ENCODE measurements around the gene DHRS12.

The DHRS12 gene

DNA sequence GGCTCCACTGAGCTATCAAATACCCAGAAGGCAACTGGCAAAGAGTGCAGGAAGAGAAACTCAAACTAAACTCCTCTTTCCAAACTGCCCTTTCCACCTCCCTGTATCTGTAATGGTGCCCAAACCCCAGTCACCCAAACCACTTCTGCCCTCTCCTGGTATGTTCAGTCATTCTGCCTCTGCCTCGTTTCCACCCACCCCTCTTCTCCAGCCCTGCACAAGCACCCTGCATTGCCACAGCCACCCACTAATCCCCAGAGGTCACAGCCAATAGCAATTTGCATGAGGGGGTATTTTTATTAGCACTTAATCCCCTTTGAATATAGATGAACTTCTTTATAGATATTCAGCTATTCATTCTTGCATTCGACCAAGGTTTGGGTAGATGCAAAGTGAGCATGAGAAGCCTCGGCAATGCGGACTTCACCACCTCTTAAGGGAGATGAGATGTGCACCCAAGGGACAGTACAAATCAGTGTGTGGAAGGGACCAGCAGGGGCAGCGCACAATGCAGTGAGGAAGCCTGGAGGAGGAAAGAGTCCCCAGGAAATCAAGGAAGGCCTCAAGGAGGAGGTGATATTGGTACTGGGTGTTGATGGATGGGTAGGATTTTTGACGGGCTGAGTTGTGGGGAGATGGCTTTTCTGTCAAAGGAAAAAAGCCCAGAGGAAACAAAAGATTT lies 28.6 kb upstream of the DHRS12 start:
- H3K9me3 ChIP-seq = no peaks in the 10 kb centered on the region
- H3K27ac ChIP-seq = peak overlapping the region; percentile 97
- no peaks in the 10 kb centered on the region for H3K27me3 ChIP-seq
- peaks cover 100% of the 10 kb centered on the region in 2 experiments for H3K4me1 ChIP-seq (ENCODE audit: control insufficient read depth in 1 of 2, insufficient read depth in 1 of 2, low read depth in 1 of 2, low read length in 1 of 2)
- peaks cover 3% of the 10 kb centered on the region for H3K36me3 ChIP-seq
- no peak overlapping the region for H3K4me3 ChIP-seq (ENCODE audit: low read depth in 1 of 2, low read length in 1 of 2)
- TF ChIP-seq, protein P1, sequence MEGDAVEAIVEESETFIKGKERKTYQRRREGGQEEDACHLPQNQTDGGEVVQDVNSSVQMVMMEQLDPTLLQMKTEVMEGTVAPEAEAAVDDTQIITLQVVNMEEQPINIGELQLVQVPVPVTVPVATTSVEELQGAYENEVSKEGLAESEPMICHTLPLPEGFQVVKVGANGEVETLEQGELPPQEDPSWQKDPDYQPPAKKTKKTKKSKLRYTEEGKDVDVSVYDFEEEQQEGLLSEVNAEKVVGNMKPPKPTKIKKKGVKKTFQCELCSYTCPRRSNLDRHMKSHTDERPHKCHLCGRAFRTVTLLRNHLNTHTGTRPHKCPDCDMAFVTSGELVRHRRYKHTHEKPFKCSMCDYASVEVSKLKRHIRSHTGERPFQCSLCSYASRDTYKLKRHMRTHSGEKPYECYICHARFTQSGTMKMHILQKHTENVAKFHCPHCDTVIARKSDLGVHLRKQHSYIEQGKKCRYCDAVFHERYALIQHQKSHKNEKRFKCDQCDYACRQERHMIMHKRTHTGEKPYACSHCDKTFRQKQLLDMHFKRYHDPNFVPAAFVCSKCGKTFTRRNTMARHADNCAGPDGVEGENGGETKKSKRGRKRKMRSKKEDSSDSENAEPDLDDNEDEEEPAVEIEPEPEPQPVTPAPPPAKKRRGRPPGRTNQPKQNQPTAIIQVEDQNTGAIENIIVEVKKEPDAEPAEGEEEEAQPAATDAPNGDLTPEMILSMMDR (IDR thresholded peaks at IDR 0.05) = peak; percentile 71

DNA sequence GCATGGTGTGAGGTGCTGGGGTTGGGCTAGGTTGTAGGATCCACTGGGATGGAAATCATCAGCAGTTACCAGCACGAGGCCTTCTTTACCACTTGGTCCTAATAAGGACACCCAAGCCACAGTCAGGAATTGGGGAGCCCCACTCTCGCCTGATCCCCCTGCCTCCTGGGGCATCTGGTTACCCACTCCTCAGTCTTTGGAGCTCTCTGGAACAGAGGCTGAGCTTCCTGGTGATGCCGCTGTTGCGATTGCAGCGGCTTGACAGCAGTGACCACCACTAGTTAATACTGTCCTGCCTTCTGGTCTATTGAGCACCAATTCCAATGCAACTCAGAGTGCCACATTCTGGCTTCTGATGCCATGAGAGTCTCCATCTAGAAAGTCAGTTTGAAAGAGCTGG lies 27.6 kb upstream of the DHRS12 start:
- Histone ChIP-seq H3K4me3 (ENCODE audit: low read depth in 1 of 2, low read length in 1 of 2) (no peak overlapping the region), H3K27ac (peak overlapping the region; percentile 97), H3K27me3 (no peaks in the 10 kb centered on the region), H3K36me3 (peaks cover 3% of the 10 kb centered on the region), H3K9me3 (no peaks in the 10 kb centered on the region), H3K4me1 (ENCODE audit: control insufficient read depth in 1 of 2, insufficient read depth in 1 of 2, low read depth in 1 of 2, low read length in 1 of 2) (peaks cover 100% of the 10 kb centered on the region in 2 experiments)
- TF ChIP-seq, protein P1 (IDR thresholded peaks at IDR 0.05) = no peak

DNA sequence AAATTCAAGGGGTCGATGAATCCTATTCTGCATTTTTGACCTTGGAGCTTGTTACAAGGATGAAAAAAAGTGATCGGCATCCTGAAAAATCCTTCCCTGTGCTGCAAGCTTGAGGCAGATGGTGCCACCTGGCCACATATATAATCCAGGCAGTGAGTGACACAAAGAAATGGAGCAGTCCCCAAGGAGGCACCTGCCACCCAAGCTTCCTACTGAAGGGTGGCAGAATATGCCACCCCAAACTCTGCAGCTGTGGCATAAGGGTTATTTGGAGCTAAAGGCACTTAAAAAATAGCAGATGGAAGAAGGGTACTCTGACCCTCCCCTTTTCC lies 25.6 kb upstream of the DHRS12 start:
- Histone ChIP-seq H3K27ac (peak overlapping the region; percentile 97), H3K4me1 (ENCODE audit: control insufficient read depth in 1 of 2, insufficient read depth in 1 of 2, low read depth in 1 of 2, low read length in 1 of 2) (peaks cover 100% of the 10 kb centered on the region in 2 experiments)

DNA sequence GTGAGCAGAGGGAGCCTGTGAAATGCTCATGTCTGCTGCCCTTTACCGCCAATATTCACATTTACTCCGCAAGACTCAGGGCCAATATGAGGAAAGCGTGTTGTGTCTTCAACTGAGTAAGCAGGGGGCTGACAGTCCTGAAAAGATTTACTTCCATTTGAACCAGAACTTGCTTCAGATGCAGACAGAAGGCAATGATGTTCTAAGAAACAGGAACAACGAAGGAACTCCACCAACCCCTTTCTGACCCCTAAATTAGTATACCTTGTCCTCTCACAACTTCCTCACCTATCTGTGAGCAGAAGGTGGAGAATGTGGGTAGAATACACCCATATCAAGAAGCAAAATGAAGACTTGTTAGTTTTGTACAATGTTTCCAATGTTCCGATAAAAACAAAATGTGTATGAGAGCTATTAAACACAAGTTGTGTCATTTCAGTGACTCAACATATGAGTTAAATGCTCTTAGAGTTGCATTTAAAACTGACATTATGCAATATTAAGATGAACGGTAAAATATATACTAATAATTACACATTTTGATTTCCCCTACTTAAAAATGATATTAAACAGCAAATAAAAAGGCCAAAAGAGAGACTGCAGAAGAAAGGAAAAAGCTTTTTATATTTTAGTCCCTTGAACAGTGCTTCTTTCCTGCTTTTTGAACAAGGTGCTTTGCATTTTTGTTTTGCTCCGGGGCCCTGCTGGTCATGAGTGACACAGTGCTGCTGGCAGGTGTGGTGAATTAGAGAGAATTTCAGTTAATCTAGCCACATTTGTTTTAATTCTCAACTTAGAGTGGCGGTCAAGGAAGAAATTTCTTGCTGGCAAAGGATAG lies 25.0 kb upstream of the DHRS12 start:
- H3K36me3 ChIP-seq = no peaks in the 10 kb centered on the region
- H3K9me3 ChIP-seq = no peaks in the 10 kb centered on the region
- H3K27ac ChIP-seq = peak overlapping the region; percentile 97
- no peaks in the 10 kb centered on the region for H3K27me3 ChIP-seq
- TF ChIP-seq, protein P1 (IDR thresholded peaks at IDR 0.05) = no peak
- peak overlapping the region; percentile 10 to 26 for H3K4me3 ChIP-seq (ENCODE audit: low read depth in 1 of 2, low read length in 1 of 2)
- peaks cover 100% of the 10 kb centered on the region in 2 experiments for H3K4me1 ChIP-seq (ENCODE audit: control insufficient read depth in 1 of 2, insufficient read depth in 1 of 2, low read depth in 1 of 2, low read length in 1 of 2)

More for the DNA sequence above, 25.6 kb upstream of the DHRS12 start:
- H3K4me3 ChIP-seq (ENCODE audit: low read depth in 1 of 2, low read length in 1 of 2) = peak overlapping the region in 1 of 2 experiments; percentile 26
- no peaks in the 10 kb centered on the region for H3K9me3 ChIP-seq
- H3K36me3 ChIP-seq = peaks cover under 1% of the 10 kb centered on the region
- TF ChIP-seq, protein P1 (IDR thresholded peaks at IDR 0.05) = no peak
- H3K27me3 ChIP-seq = no peaks in the 10 kb centered on the region

DNA sequence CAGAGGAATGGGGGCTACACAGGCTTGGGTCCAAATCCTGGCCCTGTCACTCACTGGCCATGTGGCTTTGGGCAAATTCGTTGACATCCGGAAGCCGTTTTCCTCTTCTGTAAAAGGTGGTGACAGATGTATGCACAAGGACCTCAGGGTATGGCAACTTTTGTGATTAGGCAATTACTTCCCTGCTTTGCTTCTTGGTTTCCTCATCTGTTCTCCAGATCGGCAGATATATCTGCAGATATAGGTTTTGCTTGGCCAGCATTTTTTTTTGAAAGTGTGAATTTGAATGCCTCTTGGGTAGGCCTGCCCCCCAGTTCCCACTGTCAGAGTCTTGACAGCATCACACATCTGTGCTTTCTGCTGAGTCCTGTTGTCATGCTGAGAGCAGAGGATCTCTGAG lies 23.3 kb upstream of the DHRS12 start:
- TF ChIP-seq, protein P1 (IDR thresholded peaks at IDR 0.05) = no peak
- Histone ChIP-seq H3K4me3 (ENCODE audit: low read depth in 1 of 2, low read length in 1 of 2) (peak overlapping the region; percentile 56), H3K4me1 (ENCODE audit: control insufficient read depth in 1 of 2, insufficient read depth in 1 of 2, low read depth in 1 of 2, low read length in 1 of 2) (peaks cover 100% of the 10 kb centered on the region in 2 experiments), H3K27ac (peak overlapping the region; percentile 97), H3K36me3 (no peaks in the 10 kb centered on the region), H3K9me3 (no peaks in the 10 kb centered on the region), H3K27me3 (no peaks in the 10 kb centered on the region)

All from neutrophil (primary cell).